OCI-LY7 (cell line): ENCODE data around the gene LRRFIP1. TPM values are rescaled to one million over a fixed set of nuclear protein-coding genes. Genes with fewer than 3 reads are reported as not detected.
"Not testable (repeated sequence)": the region's sequence is repeated elsewhere in the genome, so short reads cannot be mapped to it uniquely, and the experiment has no call there.

Source experiments
- BruUV-seq: library from RNA; stranded (reverse); fragments of 400-500 nt; replicated peaks from 2 replicates; lab custom pipeline; 2021; lab: Mats Ljungman, UMichigan
- CTCF ChIA-PET: fragments of 300-600 bp; sonication (Branson Sonifier 250); formaldehyde crosslinking; loops from one replicate; lab custom pipeline; 2022; ENCODE audit warnings: antibody characterized with exemption; ENCODE audit not compliant: unreplicated experiment; lab: Charles Lee
- POLR2A ChIA-PET: fragments of 300-600 bp; sonication (Branson Sonifier 250); formaldehyde crosslinking; loops from one replicate; lab custom pipeline; 2022; ENCODE audit warnings: antibody characterized with exemption; lab: Charles Lee
- DNase-seq: peaks from one replicate; pipeline ENCODE4 v3.0.0-alpha.2; 2015; ENCODE audit warnings: low spot score
- H2AFZ ChIP-seq: fragments of 200-600 bp; sonication (generic), shearing (Covaris generic); 2 replicates; pipeline ENCODE4 v1.6.1; 2014; ENCODE audit warnings: mild to moderate bottlenecking, antibody characterized with exemption, low read length, moderate library complexity
- H3K27ac ChIP-seq: fragments of 200-600 bp; sonication (generic); 2 replicates; pipeline ENCODE4 v1.5.1; 2014; ENCODE audit warnings: mixed run types, low read depth, mild to moderate bottlenecking, moderate library complexity, low read length, inconsistent platforms; ENCODE audit not compliant: poor library complexity, severe bottlenecking
- H3K36me3 ChIP-seq: fragments of 200-600 bp; sonication (generic); 2 replicates; pipeline ENCODE4 v1.6.1; 2014; ENCODE audit warnings: mild to moderate bottlenecking, antibody characterized with exemption, low read length, moderate library complexity, mixed read lengths; ENCODE audit not compliant: insufficient read depth
- H3K4me1 ChIP-seq: fragments of 200-600 bp; sonication (generic); 2 replicates; pipeline ENCODE4 v1.5.1; 2014; ENCODE audit warnings: mild to moderate bottlenecking, low read length; ENCODE audit not compliant: insufficient read depth, poor library complexity, severe bottlenecking
- H3K4me2 ChIP-seq: fragments of 200-600 bp; sonication (generic); 2 replicates; pipeline ENCODE4 v1.6.1; 2014; ENCODE audit warnings: mild to moderate bottlenecking, low read length
- H3K4me3 ChIP-seq: fragments of 200-600 bp; sonication (generic); 2 replicates; pipeline ENCODE4 v1.5.1; 2014; ENCODE audit warnings: mild to moderate bottlenecking, low read depth, low read length; ENCODE audit not compliant: poor library complexity, severe bottlenecking
- H3K79me2 ChIP-seq: fragments of 200-600 bp; sonication (generic); 2 replicates; pipeline ENCODE4 v1.6.1; 2016; ENCODE audit warnings: low read depth, mild to moderate bottlenecking, low read length, moderate library complexity, mixed read lengths; ENCODE audit not compliant: insufficient read depth
- H3K9me2 ChIP-seq: fragments of 200-600 bp; sonication (generic); 2 replicates; pipeline ENCODE4 v1.6.1; 2016; ENCODE audit warnings: mild to moderate bottlenecking, low read length, mixed read lengths; ENCODE audit not compliant: insufficient read depth
- H3K9me3 ChIP-seq: fragments of 200-600 bp; sonication (generic); 2 replicates; pipeline ENCODE4 v1.6.1; 2014; ENCODE audit warnings: mild to moderate bottlenecking, mixed run types, low read length, mixed read lengths
- H4K20me1 ChIP-seq: fragments of 200-600 bp; sonication (generic); 2 replicates; pipeline ENCODE4 v1.6.1; 2014; ENCODE audit warnings: mild to moderate bottlenecking, antibody characterized with exemption, low read length, moderate library complexity, mixed read lengths; ENCODE audit not compliant: insufficient read depth
- CTCF ChIP-seq: fragments of 200-600 bp; sonication (generic); conservative IDR thresholded peaks from 2 replicates; pipeline ENCODE4 v1.5.1; 2014; ENCODE audit warnings: mild to moderate bottlenecking, antibody characterized with exemption, low read length, moderate library complexity, mixed read lengths
- EZH2phosphoT487 ChIP-seq: fragments of 200-600 bp; sonication (generic); IDR thresholded peaks from 2 replicates; pipeline ENCODE4 v1.6.1; 2018; ENCODE audit warnings: low read depth, borderline replicate concordance, mild to moderate bottlenecking, mixed run types, antibody characterized with exemption, low read length, moderate library complexity, mixed read lengths
- intact Hi-C: fragments of 100-400 bp; cut with micrococcal nuclease; formaldehyde crosslinking; loops from one replicate; pipeline ENCODE4 v1.10.0; 2022; ENCODE audit not compliant: unreplicated experiment
- total RNA-seq, 2 experiments: library from RNA; depleted of rRNA in 1 of 2; stranded (reverse); fragments of >200 nt in 1 of 2; shearing (Covaris generic) in 1 of 2; gene quantifications; 2 replicates each; pipeline ENCODE4 v1.2.3, GENCODE V29; 2014 to 2022

LRRFIP1 gene
- total RNA-seq, 2 experiments from 2014 or later: 95.7 to 216 TPM

- peaks cover 80% of the 10 kb centered on the region for H3K36me3 ChIP-seq
- no peak overlapping the region for H3K4me2 ChIP-seq
- no TSS peak for BruUV-seq
- H3K79me2 ChIP-seq: no peaks in the 10 kb centered on the region
- ChIA-PET CTCF (no interaction called here), POLR2A (no interaction called here)
- TF ChIP-seq CTCF (no peak), EZH2phosphoT487 (no peak)
- no peaks in the 10 kb centered on the region for H3K4me1 ChIP-seq
- intact Hi-C loops: no loop called here
- no peak overlapping the region for H2AFZ ChIP-seq
- no peaks in the 10 kb centered on the region for H3K9me2 ChIP-seq
- DNase-seq: no peak
- H4K20me1 ChIP-seq: no peaks in the 10 kb centered on the region
- no peak overlapping the region for H3K27ac ChIP-seq
- no peak overlapping the region for H3K4me3 ChIP-seq
- no peaks in the 10 kb centered on the region for H3K9me3 ChIP-seq
Observed at GRCh38 chr2:237763812-237764211, 136.4 kb downstream of the LRRFIP1 start.

GRCh38 chr2:237765122-237765521 lies 137.7 kb downstream of the LRRFIP1 start:
- POLR2A ChIA-PET: interaction anchor here (0.5 to 0.7 kb wide), 8 partner anchors 38 to 347 kb away, joined by 3 to 5 read pairs (median 3); no protein-coding TSS in a partner anchor
- H4K20me1 ChIP-seq, H2AFZ ChIP-seq, CTCF ChIA-PET, DNase-seq, H3K4me2 ChIP-seq, H3K9me2 ChIP-seq, H3K27ac ChIP-seq, H3K4me1 ChIP-seq, H3K9me3 ChIP-seq, BruUV-seq, H3K79me2 ChIP-seq, intact Hi-C loops, H3K4me3 ChIP-seq: not testable (repeated sequence)
- H3K36me3 ChIP-seq: peaks cover 79% of the 10 kb centered on the region

GRCh38 chr2:237765875-237766274 lies 138.5 kb downstream of the LRRFIP1 start:
- Histone ChIP-seq H3K27ac (no peak overlapping the region), H3K9me3 (no peaks in the 10 kb centered on the region), H2AFZ (no peak overlapping the region), H3K4me2 (no peak overlapping the region), H3K9me2 (no peaks in the 10 kb centered on the region), H3K36me3 (peaks cover 76% of the 10 kb centered on the region), H3K4me3 (no peak overlapping the region), H3K4me1 (no peaks in the 10 kb centered on the region), H3K79me2 (no peaks in the 10 kb centered on the region), H4K20me1 (no peaks in the 10 kb centered on the region)
- POLR2A ChIA-PET: interaction anchor here (0.6 to 1.1 kb wide), 7 partner anchors 32 to 348 kb away, joined by 3 to 9 read pairs (median 3); no protein-coding TSS in a partner anchor
- CTCF ChIA-PET: no interaction called here
- no TSS peak for BruUV-seq
- DNase-seq: no peak
- intact Hi-C loops: no loop called here
- no peak for TF ChIP-seq EZH2phosphoT487
- no peak for TF ChIP-seq CTCF
